SK-N-SH treated with all-trans-retinoic acid at 6 μM for 48 hours (cell line): Measurements from ENCODE around the gene APBA2.

Source experiments
- ESRRG ChIP-seq: fragments of 250-450 bp; sonication (Bioruptor Pico); IDR thresholded peaks from 2 replicates; pipeline ENCODE4 v1.6.1; 2021; ENCODE audit warnings: mild to moderate bottlenecking
- SNAI2 ChIP-seq: fragments of 250-450 bp; sonication (Bioruptor Pico); IDR thresholded peaks from 2 replicates; pipeline ENCODE4 v1.5.0; 2020; ENCODE audit warnings: mild to moderate bottlenecking, moderate library complexity
- TF ChIP-seq, protein P1 (sequence below): fragments of 250-450 bp; sonication (Bioruptor Pico); IDR thresholded peaks from 2 replicates; pipeline ENCODE4 v1.5.1; 2020; ENCODE audit warnings: low read depth, mild to moderate bottlenecking, moderate library complexity

- TF ChIP-seq SNAI2 (CRISPR knock-in tag) (no peak), ESRRG (CRISPR knock-in tag) (no peak)
- TF ChIP-seq, protein P1, sequence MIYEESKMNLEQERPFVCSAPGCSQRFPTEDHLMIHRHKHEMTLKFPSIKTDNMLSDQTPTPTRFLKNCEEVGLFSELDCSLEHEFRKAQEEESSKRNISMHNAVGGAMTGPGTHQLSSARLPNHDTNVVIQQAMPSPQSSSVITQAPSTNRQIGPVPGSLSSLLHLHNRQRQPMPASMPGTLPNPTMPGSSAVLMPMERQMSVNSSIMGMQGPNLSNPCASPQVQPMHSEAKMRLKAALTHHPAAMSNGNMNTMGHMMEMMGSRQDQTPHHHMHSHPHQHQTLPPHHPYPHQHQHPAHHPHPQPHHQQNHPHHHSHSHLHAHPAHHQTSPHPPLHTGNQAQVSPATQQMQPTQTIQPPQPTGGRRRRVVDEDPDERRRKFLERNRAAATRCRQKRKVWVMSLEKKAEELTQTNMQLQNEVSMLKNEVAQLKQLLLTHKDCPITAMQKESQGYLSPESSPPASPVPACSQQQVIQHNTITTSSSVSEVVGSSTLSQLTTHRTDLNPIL, result no peak
These were observed 9.8 kb downstream of the APBA2 start for GRCh38 chr15:28895566-28895965.
